ENCODE measurements around the gene GALK1. TPM values are rescaled to one million over a fixed set of nuclear protein-coding genes. Genes with fewer than 3 reads are reported as not detected.

Gene GALK1
- total RNA-seq, 1 donor from 2014 or later: 18.2 TPM

DNA sequence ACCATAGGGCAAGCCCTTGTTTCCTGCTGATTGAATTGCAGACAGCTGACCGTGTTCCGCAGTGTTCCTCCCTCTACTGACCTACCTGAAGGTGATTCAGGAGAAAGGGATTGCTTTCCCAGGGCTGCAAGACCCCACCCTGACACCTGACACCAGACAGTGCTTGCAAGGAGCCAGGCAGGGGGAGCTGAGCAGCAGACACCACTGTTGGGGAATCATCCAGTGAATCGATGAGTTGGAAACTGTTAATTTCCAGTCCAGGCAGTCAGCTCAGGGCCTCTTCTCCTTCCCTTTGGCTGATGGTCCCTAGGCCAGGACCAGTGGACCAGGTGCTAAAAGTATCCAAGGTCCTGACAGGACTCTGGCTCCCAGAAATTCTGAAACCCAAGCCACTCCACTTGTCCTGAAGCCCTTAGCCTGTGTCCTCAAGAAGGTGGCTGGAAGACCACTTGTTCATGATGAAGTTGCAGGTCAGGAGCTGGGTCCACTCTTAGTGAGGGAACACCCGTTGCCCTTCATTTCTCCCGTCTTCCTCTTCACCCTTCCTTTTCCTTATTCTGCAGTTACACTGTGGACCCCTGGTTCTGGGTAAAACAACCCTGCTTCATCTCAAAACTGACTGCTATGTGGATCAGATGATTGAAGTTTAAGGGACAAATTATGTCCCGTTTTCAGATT, 10.1 kb upstream of the GALK1 start:
- H3K36me3 Mint-ChIP-seq (ENCODE audit: unreplicated experiment): peaks cover 12% of the 10 kb centered on the region
- no peak for DNase-seq
- peaks cover 7% of the 10 kb centered on the region for H3K27me3 Mint-ChIP-seq (ENCODE audit: unreplicated experiment)
- peak overlapping the region; percentile 49 for H3K27ac Mint-ChIP-seq (ENCODE audit: unreplicated experiment)
- peaks cover 13% of the 10 kb centered on the region for H3K9me3 Mint-ChIP-seq (ENCODE audit: unreplicated experiment)
- no peak overlapping the region for H3K4me3 Mint-ChIP-seq (ENCODE audit: unreplicated experiment)
- peaks cover 29% of the 10 kb centered on the region for H3K4me1 Mint-ChIP-seq (ENCODE audit: low read depth, unreplicated experiment)
- no peak for TF ChIP-seq CTCF (IDR thresholded peaks at IDR 0.05; ENCODE audit: partially characterized antibody, unreplicated experiment)

DNA sequence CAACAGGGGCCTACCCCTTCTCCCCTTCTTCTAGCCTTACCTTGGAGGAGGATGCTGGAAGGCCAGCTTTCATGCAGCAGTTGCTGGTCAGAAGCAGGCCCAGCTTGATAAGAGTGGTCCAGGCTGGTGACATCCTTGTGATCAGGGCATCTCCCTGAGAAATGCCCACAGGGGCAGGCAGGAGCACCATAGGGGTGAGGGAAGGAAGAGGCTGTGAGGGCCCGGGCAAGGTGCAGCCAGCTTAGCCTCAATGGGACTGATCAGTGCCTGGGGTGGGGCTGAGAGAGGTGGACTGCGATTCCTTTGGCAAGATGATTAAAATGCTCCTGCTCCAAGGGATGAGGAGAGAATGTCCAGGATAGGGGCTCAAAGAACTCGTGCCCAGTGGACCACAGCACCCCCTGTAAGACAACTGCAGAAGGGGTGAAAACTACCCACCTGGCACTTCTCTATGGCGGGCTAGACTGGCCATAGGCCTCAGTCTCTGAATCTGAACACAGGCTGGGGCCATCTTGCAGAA, 9.5 kb upstream of the GALK1 start:
- Mint-ChIP-seq H3K27ac (ENCODE audit: unreplicated experiment) (no peak overlapping the region), H3K36me3 (ENCODE audit: unreplicated experiment) (peaks cover 9% of the 10 kb centered on the region), H3K9me3 (ENCODE audit: unreplicated experiment) (peaks cover 9% of the 10 kb centered on the region), H3K4me1 (ENCODE audit: low read depth, unreplicated experiment) (peaks cover 23% of the 10 kb centered on the region), H3K4me3 (ENCODE audit: unreplicated experiment) (no peak overlapping the region), H3K27me3 (ENCODE audit: unreplicated experiment) (peaks cover 3% of the 10 kb centered on the region)
- no peak for DNase-seq
- no peak for TF ChIP-seq CTCF (IDR thresholded peaks at IDR 0.05; ENCODE audit: partially characterized antibody, unreplicated experiment)

GRCh38 chr17:75773808-75774470, 8.9 kb upstream of the GALK1 start:
- DNase-seq: no peak
- Mint-ChIP-seq H3K27ac (ENCODE audit: unreplicated experiment) (no peak overlapping the region), H3K4me1 (ENCODE audit: low read depth, unreplicated experiment) (peaks cover 23% of the 10 kb centered on the region), H3K36me3 (ENCODE audit: unreplicated experiment) (peaks cover 8% of the 10 kb centered on the region), H3K9me3 (ENCODE audit: unreplicated experiment) (peaks cover 8% of the 10 kb centered on the region), H3K4me3 (ENCODE audit: unreplicated experiment) (no peak overlapping the region), H3K27me3 (ENCODE audit: unreplicated experiment) (peaks cover 2% of the 10 kb centered on the region)
- TF ChIP-seq CTCF (IDR thresholded peaks at IDR 0.05; ENCODE audit: partially characterized antibody, unreplicated experiment): peak; percentile 24

DNA sequence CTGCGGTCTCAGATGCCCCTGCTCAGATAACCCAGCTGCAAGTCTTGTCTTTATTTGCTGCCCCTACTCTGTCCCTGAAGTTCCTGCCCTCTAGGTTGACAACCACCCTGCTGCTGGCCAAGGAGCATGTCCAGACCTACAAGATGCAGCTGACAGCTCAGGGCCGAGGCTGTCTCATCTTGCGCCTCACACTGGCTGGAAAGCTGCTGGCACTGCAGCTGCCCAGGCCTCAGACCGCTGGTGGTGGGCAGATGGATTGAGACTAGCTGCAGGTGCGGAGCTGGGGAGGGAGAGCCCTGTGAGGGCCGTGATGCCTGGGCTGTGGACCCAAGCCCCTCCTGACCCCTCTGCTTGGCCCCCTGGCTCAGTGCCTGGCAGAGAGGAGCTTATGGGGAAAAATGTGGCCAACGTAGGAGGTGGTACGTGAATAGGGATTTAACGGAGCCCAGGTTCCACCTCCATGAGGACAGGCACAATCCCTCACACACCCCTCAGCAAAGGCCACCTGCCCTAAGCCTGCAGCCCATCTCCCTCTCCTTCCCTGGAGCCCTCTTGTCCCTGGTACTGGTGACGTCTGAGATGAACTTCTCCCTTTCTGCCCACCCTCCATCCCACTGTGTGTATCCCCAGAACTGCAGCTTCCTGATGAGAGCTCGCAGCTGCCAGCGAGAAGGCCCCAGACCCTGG, 8.3 kb upstream of the GALK1 start:
- Mint-ChIP-seq H3K36me3 (ENCODE audit: unreplicated experiment) (peaks cover 4% of the 10 kb centered on the region), H3K4me1 (ENCODE audit: low read depth, unreplicated experiment) (peaks cover 23% of the 10 kb centered on the region), H3K27me3 (ENCODE audit: unreplicated experiment) (peaks cover 2% of the 10 kb centered on the region), H3K9me3 (ENCODE audit: unreplicated experiment) (peaks cover 3% of the 10 kb centered on the region), H3K27ac (ENCODE audit: unreplicated experiment) (no peak overlapping the region), H3K4me3 (ENCODE audit: unreplicated experiment) (no peak overlapping the region)
- TF ChIP-seq CTCF (IDR thresholded peaks at IDR 0.05; ENCODE audit: partially characterized antibody, unreplicated experiment): no peak
- no peak for DNase-seq

Measured in glutamatergic neuron (in vitro differentiated cells).